ENCODE data around the gene DCDC2.
"Not testable (repeated sequence)": the region's sequence is repeated elsewhere in the genome, so short reads cannot be mapped to it uniquely, and the experiment has no call there.

DCDC2 gene

GRCh38 chr6:24273096-24273870 is 84.6 kb downstream of the DCDC2 start:
- in situ Hi-C loops (cut with MboI; ENCODE audit: low sequenced_read_pairs): no loop called here

GRCh38 chr6:24272553-24272952 is 85.3 kb downstream of the DCDC2 start:
- in situ Hi-C loops (cut with MboI; ENCODE audit: low sequenced_read_pairs): no loop called here

- in situ Hi-C loops (cut with MboI; ENCODE audit: low sequenced_read_pairs): no loop called here
Measured at GRCh38 chr6:24272148-24272547, 85.7 kb downstream of the DCDC2 start.

GRCh38 chr6:24270011-24270410 is 87.8 kb downstream of the DCDC2 start:
- in situ Hi-C loops (cut with MboI; ENCODE audit: low sequenced_read_pairs): no loop called here

GRCh38 chr6:24258214-24258613 is 99.6 kb downstream of the DCDC2 start:
- in situ Hi-C loops (cut with MboI; ENCODE audit: low sequenced_read_pairs): not testable (repeated sequence)

GRCh38 chr6:24257282-24257681 is 100.6 kb downstream of the DCDC2 start:
- in situ Hi-C loops (cut with MboI; ENCODE audit: low sequenced_read_pairs): no loop called here

GRCh38 chr6:24255676-24256075 is 102.2 kb downstream of the DCDC2 start:
- in situ Hi-C loops (cut with MboI; ENCODE audit: low sequenced_read_pairs): no loop called here

- in situ Hi-C loops (cut with MboI; ENCODE audit: low sequenced_read_pairs): no loop called here
Measured at GRCh38 chr6:24253360-24253759, 104.5 kb downstream of the DCDC2 start.

- in situ Hi-C loops (cut with MboI; ENCODE audit: low sequenced_read_pairs): no loop called here
Measured at GRCh38 chr6:24252280-24252679, 105.6 kb downstream of the DCDC2 start.

GRCh38 chr6:24251339-24251738 is 106.5 kb downstream of the DCDC2 start:
- in situ Hi-C loops (cut with MboI; ENCODE audit: low sequenced_read_pairs): no loop called here

GRCh38 chr6:24249926-24250325 is 107.9 kb downstream of the DCDC2 start:
- in situ Hi-C loops (cut with MboI; ENCODE audit: low sequenced_read_pairs): no loop called here

GRCh38 chr6:24245275-24245674 is 112.6 kb downstream of the DCDC2 start:
- in situ Hi-C loops (cut with MboI; ENCODE audit: low sequenced_read_pairs): no loop called here

GRCh38 chr6:24242924-24243323 is 114.9 kb downstream of the DCDC2 start:
- in situ Hi-C loops (cut with MboI; ENCODE audit: low sequenced_read_pairs): no loop called here

GRCh38 chr6:24241779-24242178 is 116.1 kb downstream of the DCDC2 start:
- in situ Hi-C loops (cut with MboI; ENCODE audit: low sequenced_read_pairs): not testable (repeated sequence)

- in situ Hi-C loops (cut with MboI; ENCODE audit: low sequenced_read_pairs): no loop called here
Measured at GRCh38 chr6:24240943-24241342, 116.9 kb downstream of the DCDC2 start.

GRCh38 chr6:24240380-24240928 is 117.4 kb downstream of the DCDC2 start:
- in situ Hi-C loops (cut with MboI; ENCODE audit: low sequenced_read_pairs): no loop called here

GRCh38 chr6:24238700-24239099 is 119.2 kb downstream of the DCDC2 start:
- in situ Hi-C loops (cut with MboI; ENCODE audit: low sequenced_read_pairs): no loop called here

GRCh38 chr6:24236779-24237178 is 121.1 kb downstream of the DCDC2 start:
- in situ Hi-C loops (cut with MboI; ENCODE audit: low sequenced_read_pairs): not testable (repeated sequence)

GRCh38 chr6:24233813-24234442 is 123.9 kb downstream of the DCDC2 start:
- in situ Hi-C loops (cut with MboI; ENCODE audit: low sequenced_read_pairs): no loop called here

- in situ Hi-C loops (cut with MboI; ENCODE audit: low sequenced_read_pairs): no loop called here
Measured at GRCh38 chr6:24231438-24231977, 126.4 kb downstream of the DCDC2 start.

GRCh38 chr6:24229696-24230405 is 128.0 kb downstream of the DCDC2 start:
- in situ Hi-C loops (cut with MboI; ENCODE audit: low sequenced_read_pairs): no loop called here

Data from HL-60/S4 (cell line).